Kidney (tissue), 14 donors: ENCODE data around the gene SERPINE1. TPM values are rescaled to one million over a fixed set of nuclear protein-coding genes. Genes with fewer than 3 reads are reported as not detected.
"Not testable (repeated sequence)": the region's sequence is repeated elsewhere in the genome, so short reads cannot be mapped to it uniquely, and the experiment has no call there.

ENCODE experiments used
- DNase-seq, 5 donors: peaks; one replicate each; pipeline ENCODE4 v3.0.0-alpha.2; 2013 to 2020
- FAIRE-seq: peaks from 2 replicates; lab custom pipeline; 2012; peaks lifted over from hg19 to GRCh38; lab: Jason Lieb, UNC
- H3K27ac ChIP-seq, 2 donors: one replicate each; pipeline ENCODE4 v1.7.0; 2013; ENCODE audit warnings: low read depth in 2 of 2, low read length in 2 of 2, inconsistent platforms in 1 of 2
- H3K27me3 ChIP-seq: one replicate; pipeline ENCODE4 v1.7.1; 2013; ENCODE audit warnings: low read length, inconsistent platforms; ENCODE audit not compliant: control insufficient read depth, insufficient read depth
- H3K36me3 ChIP-seq, 3 donors: one replicate each; pipeline versions ENCODE4 v1.7.0 to v1.7.1; 2013; ENCODE audit warnings: low read length in 3 of 3, control low read depth in 1 of 3, inconsistent platforms in 1 of 3; ENCODE audit not compliant: insufficient read depth in 3 of 3, control insufficient read depth in 2 of 3
- H3K4me1 ChIP-seq, 3 donors: one replicate each; pipeline versions ENCODE4 v1.7.0 to v1.7.1; 2013; ENCODE audit warnings: low read length in 3 of 3, inconsistent platforms in 1 of 3, low read depth in 1 of 3; ENCODE audit not compliant: control insufficient read depth in 2 of 3, insufficient read depth in 2 of 3
- H3K4me3 ChIP-seq, 3 donors: one replicate each; pipeline versions ENCODE4 v1.7.0 to v1.8.1; 2013; ENCODE audit warnings: low read length in 3 of 3, control low read depth in 1 of 3, inconsistent platforms in 1 of 3
- H3K9ac ChIP-seq, 3 donors: one replicate each; pipeline versions ENCODE4 v1.7.0 to v1.7.1; 2013; ENCODE audit warnings: low read length in 3 of 3, control low read depth in 1 of 3, inconsistent platforms in 1 of 3
- H3K9me3 ChIP-seq, 3 donors: one replicate each; pipeline versions ENCODE4 v1.7.0 to v1.7.1; 2013; ENCODE audit warnings: low read length in 3 of 3, control low read depth in 1 of 3, inconsistent platforms in 1 of 3; ENCODE audit not compliant: control insufficient read depth in 2 of 3, insufficient read depth in 1 of 3
- intact Hi-C: fragments of 100-400 bp; cut with DNase I; formaldehyde crosslinking; loops from one replicate; pipeline ENCODE4 v1.11.1; 2022
- polyA plus RNA-seq: library from polyadenylated mRNA; stranded (reverse); fragments of 350-450 nt; fragmentation: Illumina TruSeq; extraction: RNeasy Lipid Tissue Mini Kit (QIAGEN cat#74804); gene quantifications from one replicate; pipeline ENCODE4 v1.2.3, GENCODE V29; 2014; ENCODE audit warnings: low read depth, low replicate concordance; ENCODE audit not compliant: insufficient read depth
- total RNA-seq: library from RNA; stranded (reverse); fragmentation: NEBNext Ultra II Directional; extraction: Animal tissue kit (Norgen Biotek cat#: 25700); gene quantifications from one replicate; pipeline ENCODE4 v1.2.1, GENCODE V29; 2021
- TF ChIP-seq, protein P1 (sequence below): IDR thresholded peaks from 3 replicates; pipeline ENCODE4 v1.5.1; 2012; ENCODE audit warnings: mild to moderate bottlenecking, moderate library complexity, borderline replicate concordance; ENCODE audit not compliant: insufficient read depth; ENCODE audit errors: extremely low read depth
- donor health status: control.
- donor health status: control.
- donor health status: control.
- donor health status: control.
- donor health status: control.
- donor health status: DM: yes; HTN: yes; CAD: no.
- donor health status: Normal renal cell carcinoma (clear cell type).

The SERPINE1 gene
- total and polyA plus RNA-seq, 2 donors from 2014 or later, result 3.5 to 9.9 TPM

DNA sequence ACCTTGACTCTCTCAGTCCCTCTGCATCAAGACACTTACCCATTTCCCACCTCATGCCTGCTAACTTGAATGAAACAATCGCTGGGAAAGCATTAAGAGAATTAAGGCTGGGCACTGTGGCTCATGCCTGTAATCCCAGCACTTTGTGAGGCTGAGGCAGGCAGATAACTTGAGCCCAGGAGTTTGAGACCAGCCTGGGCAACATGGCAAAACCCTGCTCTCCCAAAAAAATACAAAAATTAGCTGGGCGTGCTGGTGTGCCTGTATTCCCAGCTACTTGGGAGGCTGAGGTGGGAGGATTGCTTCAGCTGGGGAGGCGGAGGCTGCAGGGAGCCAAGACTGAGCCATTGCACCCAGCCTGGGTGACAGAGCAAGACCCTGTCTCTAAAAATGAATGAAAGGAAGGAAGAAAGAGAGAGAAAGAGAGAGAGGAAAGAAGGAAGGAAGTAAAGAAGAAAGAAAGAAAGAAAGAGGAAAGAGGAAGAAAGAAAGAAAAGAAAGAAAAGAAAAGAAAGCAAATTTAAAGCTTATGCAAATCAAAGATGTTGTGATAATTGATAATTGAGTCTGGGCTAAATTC, 646 bp downstream of the SERPINE1 start:
- H3K9ac ChIP-seq, result peak overlapping the region in 1 of 3 donors; percentile 40
- no peaks in the 10 kb centered on the region for H3K36me3 ChIP-seq
- DNase-seq (no peak), FAIRE-seq (no peak)
- no peaks in the 10 kb centered on the region for H3K9me3 ChIP-seq
- H3K27ac ChIP-seq, result no peak overlapping the region
- H3K4me1 ChIP-seq, result peaks cover 0 to 17% (median 7%) of the 10 kb centered on the region in 3 donors
- intact Hi-C loops, result no loop called here
- no peaks in the 10 kb centered on the region for H3K27me3 ChIP-seq
- TF ChIP-seq, protein P1, sequence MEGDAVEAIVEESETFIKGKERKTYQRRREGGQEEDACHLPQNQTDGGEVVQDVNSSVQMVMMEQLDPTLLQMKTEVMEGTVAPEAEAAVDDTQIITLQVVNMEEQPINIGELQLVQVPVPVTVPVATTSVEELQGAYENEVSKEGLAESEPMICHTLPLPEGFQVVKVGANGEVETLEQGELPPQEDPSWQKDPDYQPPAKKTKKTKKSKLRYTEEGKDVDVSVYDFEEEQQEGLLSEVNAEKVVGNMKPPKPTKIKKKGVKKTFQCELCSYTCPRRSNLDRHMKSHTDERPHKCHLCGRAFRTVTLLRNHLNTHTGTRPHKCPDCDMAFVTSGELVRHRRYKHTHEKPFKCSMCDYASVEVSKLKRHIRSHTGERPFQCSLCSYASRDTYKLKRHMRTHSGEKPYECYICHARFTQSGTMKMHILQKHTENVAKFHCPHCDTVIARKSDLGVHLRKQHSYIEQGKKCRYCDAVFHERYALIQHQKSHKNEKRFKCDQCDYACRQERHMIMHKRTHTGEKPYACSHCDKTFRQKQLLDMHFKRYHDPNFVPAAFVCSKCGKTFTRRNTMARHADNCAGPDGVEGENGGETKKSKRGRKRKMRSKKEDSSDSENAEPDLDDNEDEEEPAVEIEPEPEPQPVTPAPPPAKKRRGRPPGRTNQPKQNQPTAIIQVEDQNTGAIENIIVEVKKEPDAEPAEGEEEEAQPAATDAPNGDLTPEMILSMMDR, result no peak
- H3K4me3 ChIP-seq, result peak overlapping the region; percentile 20 to 59 (median 58)

DNA sequence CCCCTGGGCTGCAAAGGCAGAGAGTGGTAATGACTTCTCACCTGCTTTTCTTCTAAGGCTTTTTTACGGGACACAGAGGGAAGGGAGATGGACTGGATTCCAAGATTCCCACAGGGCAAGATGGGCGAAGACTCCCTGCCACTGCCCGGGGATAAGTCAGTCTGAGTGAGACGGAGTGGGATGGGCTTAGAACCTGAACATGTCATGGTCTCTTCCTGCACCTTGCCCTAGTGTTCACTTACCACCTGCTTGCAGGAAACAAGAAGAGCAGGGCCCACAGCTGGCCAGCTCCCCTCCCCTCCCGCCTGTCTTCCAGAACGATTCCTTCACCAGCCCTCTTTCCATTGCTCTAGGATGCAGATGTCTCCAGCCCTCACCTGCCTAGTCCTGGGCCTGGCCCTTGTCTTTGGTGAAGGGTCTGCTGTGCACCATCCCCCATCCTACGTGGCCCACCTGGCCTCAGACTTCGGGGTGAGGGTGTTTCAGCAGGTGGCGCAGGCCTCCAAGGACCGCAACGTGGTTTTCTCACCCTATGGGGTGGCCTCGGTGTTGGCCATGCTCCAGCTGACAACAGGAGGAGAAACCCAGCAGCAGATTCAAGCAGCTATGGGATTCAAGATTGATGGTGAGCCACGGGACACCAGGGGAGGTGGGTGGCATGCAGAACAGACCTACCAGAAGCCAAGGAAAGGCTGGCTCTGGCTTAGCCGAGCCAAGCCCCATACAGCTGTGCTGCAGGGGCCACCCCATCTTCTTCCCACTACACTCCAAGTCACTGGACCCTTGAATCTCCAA, 1.3 kb downstream of the SERPINE1 start:
- Histone ChIP-seq H3K4me3 (peak overlapping the region in 1 of 3 donors; percentile 4), H3K9me3 (no peaks in the 10 kb centered on the region), H3K36me3 (no peaks in the 10 kb centered on the region), H3K27me3 (no peaks in the 10 kb centered on the region), H3K4me1 (peaks cover 0 to 17% (median 7%) of the 10 kb centered on the region in 3 donors), H3K9ac (no peak overlapping the region), H3K27ac (no peak overlapping the region)
- TF ChIP-seq, protein P1, result no peak
- no peak for FAIRE-seq
- no peak for DNase-seq
- intact Hi-C loops, result no loop called here

- intact Hi-C loops, result no loop called here
- DNase-seq (no peak), FAIRE-seq (no peak)
- H3K27ac ChIP-seq, result no peak overlapping the region
- no peak overlapping the region for H3K9ac ChIP-seq
- H3K27me3 ChIP-seq, result no peaks in the 10 kb centered on the region
- TF ChIP-seq, protein P1, result no peak
- H3K36me3 ChIP-seq, result no peaks in the 10 kb centered on the region
- no peak overlapping the region for H3K4me3 ChIP-seq
- peaks cover 0 to 17% (median 7%) of the 10 kb centered on the region in 3 donors for H3K4me1 ChIP-seq
- no peaks in the 10 kb centered on the region for H3K9me3 ChIP-seq
Measured at GRCh38 chr7:101129603-101130117, 2.8 kb downstream of the SERPINE1 start.

DNA sequence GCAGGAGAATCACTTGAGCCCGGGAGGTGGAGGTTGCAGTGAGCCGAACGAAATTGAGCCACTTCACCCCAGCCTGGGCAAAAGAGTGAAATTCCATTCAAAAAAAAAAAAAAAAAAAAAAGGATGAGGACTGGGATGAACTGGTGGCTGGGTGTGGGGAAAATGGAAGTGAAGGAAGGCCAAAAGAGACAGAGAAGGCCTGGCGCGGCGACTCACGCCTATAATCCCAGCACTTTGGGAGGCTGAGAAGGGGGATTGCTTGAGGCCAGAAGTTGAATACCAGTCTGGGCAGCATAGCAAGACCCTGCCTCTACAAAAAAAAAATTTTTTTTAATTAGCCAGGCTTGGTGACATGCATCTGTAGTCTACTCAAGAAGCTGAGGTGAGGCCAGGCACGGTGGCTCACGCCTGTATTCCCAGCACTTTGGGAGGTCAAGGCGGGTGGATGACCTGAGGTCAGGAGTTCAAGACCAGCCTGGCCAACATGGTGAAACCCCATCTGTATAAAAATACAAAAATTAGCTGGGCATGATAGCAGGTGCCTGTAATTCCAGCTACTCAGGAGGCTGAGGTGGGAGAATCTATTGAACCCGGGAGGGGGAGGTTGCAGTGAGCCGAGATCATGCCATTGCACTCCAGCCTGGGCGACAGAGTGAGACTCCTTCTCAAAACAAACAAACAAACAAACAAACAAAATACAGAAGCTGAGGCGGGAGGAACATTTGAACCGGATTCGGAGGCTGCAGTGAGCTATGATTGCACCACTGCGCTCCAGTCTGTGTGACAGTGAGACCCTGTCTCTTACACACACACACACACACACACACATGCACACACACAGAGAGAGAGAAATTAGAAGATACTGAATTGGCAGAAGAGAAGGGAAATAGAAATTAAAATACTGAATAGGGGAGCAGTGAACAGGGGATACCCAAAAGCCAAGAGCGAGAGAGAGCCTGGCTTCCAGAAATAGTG, 6.0 kb downstream of the SERPINE1 start:
- DNase-seq, H3K4me3 ChIP-seq, FAIRE-seq, H3K36me3 ChIP-seq, H3K4me1 ChIP-seq, intact Hi-C loops, H3K9ac ChIP-seq, H3K27ac ChIP-seq, H3K9me3 ChIP-seq, H3K27me3 ChIP-seq: not testable (repeated sequence)
